Measurements from ENCODE around the gene ZNRF4.

DNA sequence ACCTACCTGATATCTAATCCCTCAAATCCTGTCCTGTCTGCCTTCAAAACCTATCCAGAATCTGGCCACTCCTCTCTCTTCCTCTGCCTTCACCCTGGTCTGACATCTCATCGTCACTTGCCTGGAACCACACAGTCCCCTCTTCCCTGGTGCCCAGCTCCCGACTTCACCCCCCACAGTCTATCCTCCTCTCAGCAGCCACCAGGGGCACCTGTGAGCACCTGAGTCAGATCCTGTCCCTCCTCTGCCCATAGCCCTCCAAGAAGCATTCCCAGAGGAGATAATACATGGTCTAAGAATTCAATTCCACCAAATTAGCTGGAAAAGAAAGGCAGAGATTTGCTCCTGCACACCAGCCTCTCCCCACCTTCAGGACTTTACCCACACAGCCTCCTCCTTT is 48.9 kb downstream of the ZNRF4 start:
- TF ChIP-seq, protein P1, sequence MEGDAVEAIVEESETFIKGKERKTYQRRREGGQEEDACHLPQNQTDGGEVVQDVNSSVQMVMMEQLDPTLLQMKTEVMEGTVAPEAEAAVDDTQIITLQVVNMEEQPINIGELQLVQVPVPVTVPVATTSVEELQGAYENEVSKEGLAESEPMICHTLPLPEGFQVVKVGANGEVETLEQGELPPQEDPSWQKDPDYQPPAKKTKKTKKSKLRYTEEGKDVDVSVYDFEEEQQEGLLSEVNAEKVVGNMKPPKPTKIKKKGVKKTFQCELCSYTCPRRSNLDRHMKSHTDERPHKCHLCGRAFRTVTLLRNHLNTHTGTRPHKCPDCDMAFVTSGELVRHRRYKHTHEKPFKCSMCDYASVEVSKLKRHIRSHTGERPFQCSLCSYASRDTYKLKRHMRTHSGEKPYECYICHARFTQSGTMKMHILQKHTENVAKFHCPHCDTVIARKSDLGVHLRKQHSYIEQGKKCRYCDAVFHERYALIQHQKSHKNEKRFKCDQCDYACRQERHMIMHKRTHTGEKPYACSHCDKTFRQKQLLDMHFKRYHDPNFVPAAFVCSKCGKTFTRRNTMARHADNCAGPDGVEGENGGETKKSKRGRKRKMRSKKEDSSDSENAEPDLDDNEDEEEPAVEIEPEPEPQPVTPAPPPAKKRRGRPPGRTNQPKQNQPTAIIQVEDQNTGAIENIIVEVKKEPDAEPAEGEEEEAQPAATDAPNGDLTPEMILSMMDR (conservative IDR thresholded peaks at IDR 0.05; ENCODE audit: low read length): no peak; the same call in 1 of the 2 replicates
- no peak for TF ChIP-seq EZH2phosphoT487 (IDR thresholded peaks at IDR 0.05; ENCODE audit: borderline replicate concordance)
